SKM-1 (cell line): Measurements from ENCODE around the gene VPS13A.

Experiments used
- DNase-seq: peaks from one replicate; lab custom pipeline; 2025; ENCODE audit not compliant: unreplicated experiment; lab: John Stamatoyannopoulos, UW

Gene VPS13A

GRCh38 chr9:77454663-77455062 lies 277.3 kb downstream of the VPS13A start:
- no peak for DNase-seq

GRCh38 chr9:77455312-77455927 lies 278.1 kb downstream of the VPS13A start:
- DNase-seq: peak; percentile 14

GRCh38 chr9:77456829-77457437 lies 279.6 kb downstream of the VPS13A start:
- DNase-seq: peak; percentile 8

GRCh38 chr9:77457916-77458592 lies 280.7 kb downstream of the VPS13A start:
- DNase-seq: peak; percentile 9

- no peak for DNase-seq
Measured at GRCh38 chr9:77460938-77461337, 283.6 kb downstream of the VPS13A start.

- no peak for DNase-seq
Measured at GRCh38 chr9:77462066-77462465, 284.7 kb downstream of the VPS13A start.

GRCh38 chr9:77463151-77463550 lies 285.8 kb downstream of the VPS13A start:
- DNase-seq: no peak

- no peak for DNase-seq
Measured at GRCh38 chr9:77464661-77465060, 287.3 kb downstream of the VPS13A start.

GRCh38 chr9:77469515-77470231 lies 292.3 kb downstream of the VPS13A start:
- DNase-seq: no peak
